ENCODE results near the gene CLSTN2. TPM values are rescaled to one million over a fixed set of nuclear protein-coding genes. Genes with fewer than 3 reads are reported as not detected.

CLSTN2 gene
- total and polyA plus RNA-seq, 4 donors = 0.09 to 2.2 (median 0.55) TPM

DNA sequence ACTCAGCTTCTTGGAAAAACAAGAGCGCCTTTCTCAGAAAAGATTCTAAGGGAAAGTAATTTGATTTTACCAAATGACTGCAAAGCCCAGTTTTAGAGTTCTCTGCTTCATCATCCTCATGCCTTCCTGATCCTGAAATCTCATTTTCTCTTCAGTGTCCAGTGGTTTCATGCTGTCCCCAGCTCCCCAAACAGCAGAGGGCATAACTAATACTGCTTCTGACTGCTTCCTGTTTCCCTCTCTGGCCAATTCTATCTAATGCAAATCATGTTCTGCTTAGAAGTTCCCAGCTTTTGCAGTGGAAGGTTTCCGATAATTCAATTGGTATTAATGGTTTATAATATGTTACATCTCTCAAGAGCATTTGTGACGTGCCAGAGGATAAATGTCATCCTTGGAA is 161.1 kb downstream of the CLSTN2 start:
- no peaks in the 10 kb centered on the region for H3K4me1 ChIP-seq (ENCODE audit: control insufficient read depth in 4 of 4, insufficient read depth in 4 of 4, low read length in 3 of 4)
- no peak overlapping the region for H3K4me3 ChIP-seq (ENCODE audit: low read depth in 1 of 3, low read length in 3 of 3)
- DNase-seq (ENCODE audit: low spot score) = no peak
- no peak overlapping the region for H3K9ac ChIP-seq (ENCODE audit: low read depth in 1 of 2, low read length in 2 of 2)
- H3K9me3 ChIP-seq (ENCODE audit: control insufficient read depth in 4 of 4, low read length in 3 of 4) = no peaks in the 10 kb centered on the region
- H3K27me3 ChIP-seq (ENCODE audit: control insufficient read depth in 4 of 4, insufficient read depth in 4 of 4, low read length in 3 of 4) = peaks cover 0 to 2% (median 0%) of the 10 kb centered on the region in 4 donors
- H3K27ac ChIP-seq (ENCODE audit: low read depth in 1 of 2, low read length in 2 of 2) = no peak overlapping the region
- H3K36me3 ChIP-seq (ENCODE audit: control insufficient read depth in 4 of 4, insufficient read depth in 3 of 4, low read depth in 1 of 4, low read length in 3 of 4) = no peaks in the 10 kb centered on the region
- TF ChIP-seq SP1 (IDR thresholded peaks at IDR 0.05) (no peak), YY1 (IDR thresholded peaks at IDR 0.05) (no peak), RAD21 (IDR thresholded peaks at IDR 0.05) (no peak), TAF1 (conservative IDR thresholded peaks at IDR 0.05) (no peak), RXRA (IDR thresholded peaks at IDR 0.05) (no peak), FOXA2 (IDR thresholded peaks at IDR 0.05) (no peak)
- TF ChIP-seq, protein P1, sequence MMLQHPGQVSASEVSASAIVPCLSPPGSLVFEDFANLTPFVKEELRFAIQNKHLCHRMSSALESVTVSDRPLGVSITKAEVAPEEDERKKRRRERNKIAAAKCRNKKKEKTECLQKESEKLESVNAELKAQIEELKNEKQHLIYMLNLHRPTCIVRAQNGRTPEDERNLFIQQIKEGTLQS (IDR thresholded peaks at IDR 0.05) = no peak
- TF ChIP-seq, protein P2, sequence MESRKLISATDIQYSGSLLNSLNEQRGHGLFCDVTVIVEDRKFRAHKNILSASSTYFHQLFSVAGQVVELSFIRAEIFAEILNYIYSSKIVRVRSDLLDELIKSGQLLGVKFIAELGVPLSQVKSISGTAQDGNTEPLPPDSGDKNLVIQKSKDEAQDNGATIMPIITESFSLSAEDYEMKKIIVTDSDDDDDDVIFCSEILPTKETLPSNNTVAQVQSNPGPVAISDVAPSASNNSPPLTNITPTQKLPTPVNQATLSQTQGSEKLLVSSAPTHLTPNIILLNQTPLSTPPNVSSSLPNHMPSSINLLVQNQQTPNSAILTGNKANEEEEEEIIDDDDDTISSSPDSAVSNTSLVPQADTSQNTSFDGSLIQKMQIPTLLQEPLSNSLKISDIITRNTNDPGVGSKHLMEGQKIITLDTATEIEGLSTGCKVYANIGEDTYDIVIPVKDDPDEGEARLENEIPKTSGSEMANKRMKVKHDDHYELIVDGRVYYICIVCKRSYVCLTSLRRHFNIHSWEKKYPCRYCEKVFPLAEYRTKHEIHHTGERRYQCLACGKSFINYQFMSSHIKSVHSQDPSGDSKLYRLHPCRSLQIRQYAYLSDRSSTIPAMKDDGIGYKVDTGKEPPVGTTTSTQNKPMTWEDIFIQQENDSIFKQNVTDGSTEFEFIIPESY (IDR thresholded peaks at IDR 0.05) = no peak
- WGBS = 73% methylated on average over 3 of the region's 3 CpGs

GRCh38 chr3:140097874-140098635 is 163.1 kb downstream of the CLSTN2 start:
- WGBS = 76% methylated on average over 3 of the region's 3 CpGs
- H3K4me1 ChIP-seq (ENCODE audit: control insufficient read depth in 4 of 4, insufficient read depth in 4 of 4, low read length in 3 of 4) = no peaks in the 10 kb centered on the region
- no peak overlapping the region for H3K9ac ChIP-seq (ENCODE audit: low read depth in 1 of 2, low read length in 2 of 2)
- no peaks in the 10 kb centered on the region for H3K36me3 ChIP-seq (ENCODE audit: control insufficient read depth in 4 of 4, insufficient read depth in 3 of 4, low read depth in 1 of 4, low read length in 3 of 4)
- DNase-seq (ENCODE audit: low spot score) = no peak
- H3K27ac ChIP-seq (ENCODE audit: low read depth in 1 of 2, low read length in 2 of 2) = no peak overlapping the region
- H3K9me3 ChIP-seq (ENCODE audit: control insufficient read depth in 4 of 4, low read length in 3 of 4) = no peaks in the 10 kb centered on the region
- no peak for TF ChIP-seq FOXA2 (IDR thresholded peaks at IDR 0.05)
- TF ChIP-seq RAD21 (IDR thresholded peaks at IDR 0.05) = no peak
- TF ChIP-seq NR2F2 (IDR thresholded peaks at IDR 0.05) = no peak
- no peak for TF ChIP-seq TAF1 (conservative IDR thresholded peaks at IDR 0.05)
- no peak for TF ChIP-seq SP1 (IDR thresholded peaks at IDR 0.05)
- no peak for TF ChIP-seq HNF4A (conservative IDR thresholded peaks at IDR 0.05)
- TF ChIP-seq HNF4G (IDR thresholded peaks at IDR 0.05) = no peak
- TF ChIP-seq EGR1 (IDR thresholded peaks at IDR 0.05; ENCODE audit: low read depth in 2 of 2) = no peak
- TF ChIP-seq, protein P3, sequence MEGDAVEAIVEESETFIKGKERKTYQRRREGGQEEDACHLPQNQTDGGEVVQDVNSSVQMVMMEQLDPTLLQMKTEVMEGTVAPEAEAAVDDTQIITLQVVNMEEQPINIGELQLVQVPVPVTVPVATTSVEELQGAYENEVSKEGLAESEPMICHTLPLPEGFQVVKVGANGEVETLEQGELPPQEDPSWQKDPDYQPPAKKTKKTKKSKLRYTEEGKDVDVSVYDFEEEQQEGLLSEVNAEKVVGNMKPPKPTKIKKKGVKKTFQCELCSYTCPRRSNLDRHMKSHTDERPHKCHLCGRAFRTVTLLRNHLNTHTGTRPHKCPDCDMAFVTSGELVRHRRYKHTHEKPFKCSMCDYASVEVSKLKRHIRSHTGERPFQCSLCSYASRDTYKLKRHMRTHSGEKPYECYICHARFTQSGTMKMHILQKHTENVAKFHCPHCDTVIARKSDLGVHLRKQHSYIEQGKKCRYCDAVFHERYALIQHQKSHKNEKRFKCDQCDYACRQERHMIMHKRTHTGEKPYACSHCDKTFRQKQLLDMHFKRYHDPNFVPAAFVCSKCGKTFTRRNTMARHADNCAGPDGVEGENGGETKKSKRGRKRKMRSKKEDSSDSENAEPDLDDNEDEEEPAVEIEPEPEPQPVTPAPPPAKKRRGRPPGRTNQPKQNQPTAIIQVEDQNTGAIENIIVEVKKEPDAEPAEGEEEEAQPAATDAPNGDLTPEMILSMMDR (IDR thresholded peaks at IDR 0.05; ENCODE audit: low read depth, low read length, missing input control) = no peak
- TF ChIP-seq GABPA (IDR thresholded peaks at IDR 0.05 in 1 of 2, conservative IDR thresholded peaks at IDR 0.05 in 1 of 2) = no peak
- TF ChIP-seq, protein P1 (IDR thresholded peaks at IDR 0.05) = no peak
- TF ChIP-seq JUND (IDR thresholded peaks at IDR 0.05) = no peak
- TF ChIP-seq REST (IDR thresholded peaks at IDR 0.05) = no peak
- TF ChIP-seq YY1 (IDR thresholded peaks at IDR 0.05) = no peak
- TF ChIP-seq, protein P4, sequence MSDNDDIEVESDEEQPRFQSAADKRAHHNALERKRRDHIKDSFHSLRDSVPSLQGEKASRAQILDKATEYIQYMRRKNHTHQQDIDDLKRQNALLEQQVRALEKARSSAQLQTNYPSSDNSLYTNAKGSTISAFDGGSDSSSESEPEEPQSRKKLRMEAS (IDR thresholded peaks at IDR 0.05) = no peak
- TF ChIP-seq, protein P2 (IDR thresholded peaks at IDR 0.05) = no peak
- no peak for TF ChIP-seq RXRA (IDR thresholded peaks at IDR 0.05)
- no peak for TF ChIP-seq FOXA1 (IDR thresholded peaks at IDR 0.05)
- H3K27me3 ChIP-seq (ENCODE audit: control insufficient read depth in 4 of 4, insufficient read depth in 4 of 4, low read length in 3 of 4) = no peaks in the 10 kb centered on the region
- no peak overlapping the region for H3K4me3 ChIP-seq (ENCODE audit: low read depth in 1 of 3, low read length in 3 of 3)
